A673 (cell line): Measurements from ENCODE around the gene SMARCD2. TPM values are rescaled to one million over a fixed set of nuclear protein-coding genes. Genes with fewer than 3 reads are reported as not detected.
"Not testable (repeated sequence)": the region's sequence is repeated elsewhere in the genome, so short reads cannot be mapped to it uniquely, and the experiment has no call there.

Experiments
- BruUV-seq: library from RNA; stranded (reverse); fragments of 400-500 nt; replicated peaks from 2 replicates; lab custom pipeline; 2021; lab: Mats Ljungman, UMichigan
- CTCF ChIA-PET: fragments of 300-600 bp; sonication (Branson Sonifier 250); formaldehyde crosslinking; loops from one replicate; lab custom pipeline; 2022; ENCODE audit warnings: antibody characterized with exemption; lab: Charles Lee
- POLR2A ChIA-PET: fragments of 300-600 bp; sonication (Branson Sonifier 250); formaldehyde crosslinking; loops from one replicate; lab custom pipeline; 2022; ENCODE audit warnings: antibody characterized with exemption; ENCODE audit not compliant: low non-redundant PET; lab: Charles Lee
- DNase-seq: peaks from one replicate; pipeline ENCODE4 v3.0.0-alpha.2; 2015; ENCODE audit warnings: low spot score
- H3K27ac ChIP-seq: fragments of 200-600 bp; sonication (generic); 2 replicates; pipeline ENCODE4 v1.5.1; 2016; ENCODE audit warnings: mixed run types, low read depth, mild to moderate bottlenecking, mixed read lengths, antibody characterized with exemption, low read length; ENCODE audit not compliant: poor library complexity, severe bottlenecking
- H3K27me3 ChIP-seq: fragments of 200-600 bp; sonication (generic); replicated peaks from 2 replicates; pipeline ENCODE4 v1.6.1; 2017; ENCODE audit warnings: mixed run types, low read depth, mild to moderate bottlenecking, mixed read lengths, antibody characterized with exemption, low read length; ENCODE audit not compliant: insufficient read depth, poor library complexity
- H3K36me3 ChIP-seq: fragments of 200-600 bp; sonication (generic); 2 replicates; pipeline ENCODE4 v1.6.1; 2016; ENCODE audit warnings: mixed run types, mild to moderate bottlenecking, mixed read lengths, antibody characterized with exemption, low read length; ENCODE audit not compliant: insufficient read depth, poor library complexity, severe bottlenecking
- H3K4me1 ChIP-seq: fragments of 200-600 bp; sonication (generic); 2 replicates; pipeline ENCODE4 v1.6.1; 2017; ENCODE audit warnings: mixed run types, mild to moderate bottlenecking, mixed read lengths, antibody characterized with exemption, low read length; ENCODE audit not compliant: insufficient read depth, poor library complexity, severe bottlenecking
- H3K4me3 ChIP-seq: fragments of 200-600 bp; sonication (generic); 2 replicates; pipeline ENCODE4 v1.5.1; 2016; ENCODE audit warnings: low read depth, mixed run types, mild to moderate bottlenecking, mixed read lengths, low read length; ENCODE audit not compliant: poor library complexity, severe bottlenecking
- H3K9me3 ChIP-seq: fragments of 200-600 bp; sonication (generic); 2 replicates; pipeline ENCODE4 v1.6.1; 2016; ENCODE audit warnings: mixed run types, low read depth, mild to moderate bottlenecking, mixed read lengths, antibody characterized with exemption, low read length; ENCODE audit not compliant: poor library complexity, severe bottlenecking
- intact Hi-C: fragments of 100-400 bp; cut with micrococcal nuclease; formaldehyde crosslinking; loops from one replicate; pipeline ENCODE4 v1.10.0; 2022; ENCODE audit not compliant: unreplicated experiment
- total RNA-seq: library from RNA; stranded (reverse); gene quantifications from 2 replicates; pipeline ENCODE4 v1.2.3, GENCODE V29; 2021
- TF ChIP-seq, protein P1 (sequence below): fragments of 300-800, 200-600 bp; sonication (generic); conservative IDR thresholded peaks from 2 replicates; pipeline ENCODE4 v1.5.1; 2017; ENCODE audit warnings: low read depth, mild to moderate bottlenecking, antibody characterized with exemption, low read length, moderate library complexity, mixed read lengths

The SMARCD2 gene
- total RNA-seq, 1 experiment from 2014 or later: 71.9 TPM

DNA sequence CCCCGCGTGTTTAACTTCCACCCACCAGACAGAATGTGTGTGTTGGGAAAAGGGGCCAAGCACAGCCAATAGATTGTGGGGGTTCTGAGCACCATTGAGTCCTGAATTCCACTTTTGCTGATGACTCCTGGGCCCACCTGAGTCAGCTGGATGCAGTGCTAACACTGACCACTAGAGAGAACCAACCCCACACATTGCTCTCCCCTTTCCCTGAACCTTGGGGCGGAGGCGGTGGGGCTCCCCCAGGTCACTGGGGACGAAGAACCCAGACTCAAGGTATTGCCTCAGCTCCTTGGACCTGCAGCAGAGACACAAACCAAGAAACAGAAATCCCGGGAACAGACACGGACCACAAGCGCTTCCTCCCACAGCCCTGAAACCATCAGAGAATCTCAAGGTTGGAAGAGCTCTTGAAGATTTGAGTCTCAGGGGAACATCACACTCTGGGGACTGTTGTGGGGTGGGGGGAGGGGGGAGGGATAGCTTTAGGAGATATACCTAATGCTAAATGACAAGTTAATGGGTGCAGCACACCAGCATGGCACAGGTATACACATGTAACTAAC, 31.7 kb upstream of the SMARCD2 start:
- H3K27ac ChIP-seq, POLR2A ChIA-PET, H3K9me3 ChIP-seq, H3K4me3 ChIP-seq, H3K36me3 ChIP-seq, H3K27me3 ChIP-seq, intact Hi-C loops, DNase-seq, H3K4me1 ChIP-seq, BruUV-seq: not testable (repeated sequence)
- CTCF ChIA-PET: interaction anchor here (0.6 kb wide), 1 partner anchor 8 kb away, joined by 3 read pairs; no protein-coding TSS in a partner anchor

DNA sequence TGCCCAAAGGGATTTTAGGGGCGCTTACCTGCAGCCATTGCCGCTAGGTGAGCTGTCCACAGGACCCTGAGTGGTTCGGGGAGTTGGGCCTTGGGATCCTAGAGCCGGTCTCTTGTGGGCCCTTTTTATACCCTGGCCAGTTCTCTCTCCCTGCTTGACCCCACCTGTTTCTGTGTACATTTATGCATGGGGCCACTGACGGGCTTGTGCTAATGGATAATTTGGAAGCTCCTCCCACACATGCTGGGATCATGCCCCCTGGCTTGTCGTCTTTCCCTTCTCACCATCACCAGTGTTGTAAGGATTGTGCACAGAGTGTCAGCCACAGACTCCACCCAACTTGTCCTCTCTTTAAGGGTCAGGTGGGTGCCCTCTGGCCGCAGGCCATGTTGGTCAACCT, 31.1 kb upstream of the SMARCD2 start, which contains the start of gene CSH2:
Gene CSH2, minus strand, starts transcription at position 101 of the 400 bp plus-strand sequence. Its CDS starts 63 bp downstream, at position 38.
- H3K9me3 ChIP-seq, H3K36me3 ChIP-seq, POLR2A ChIA-PET, intact Hi-C loops, H3K27ac ChIP-seq, BruUV-seq, CTCF ChIA-PET, H3K4me1 ChIP-seq, H3K4me3 ChIP-seq, DNase-seq, H3K27me3 ChIP-seq: not testable (repeated sequence)

- H3K27me3 ChIP-seq, BruUV-seq, CTCF ChIA-PET, POLR2A ChIA-PET, DNase-seq, H3K4me1 ChIP-seq, intact Hi-C loops, H3K9me3 ChIP-seq, H3K36me3 ChIP-seq, H3K27ac ChIP-seq, H3K4me3 ChIP-seq: not testable (repeated sequence)
These were observed 29.3 kb upstream of the SMARCD2 start for GRCh38 chr17:63871646-63872365.

DNA sequence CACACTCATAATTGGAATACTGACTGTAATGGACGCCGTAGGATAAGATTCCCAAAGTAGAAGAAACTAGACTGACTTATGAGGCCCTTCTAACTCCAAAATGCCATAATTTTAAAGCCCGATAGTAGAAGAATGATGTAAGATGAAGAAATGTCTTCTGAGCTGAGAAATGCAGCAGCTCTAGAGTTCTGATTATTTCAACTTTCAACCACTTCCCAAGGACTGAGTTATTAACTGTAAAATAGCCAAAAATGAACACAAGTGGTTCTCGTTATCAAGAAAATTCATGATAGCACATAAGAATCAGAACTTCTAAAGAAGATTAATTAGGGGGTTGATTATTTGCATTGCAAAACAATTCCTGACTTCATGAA, 27.8 kb upstream of the SMARCD2 start:
- DNase-seq, H3K9me3 ChIP-seq, H3K4me1 ChIP-seq, H3K36me3 ChIP-seq, H3K27ac ChIP-seq, intact Hi-C loops, POLR2A ChIA-PET, H3K27me3 ChIP-seq, BruUV-seq, H3K4me3 ChIP-seq: not testable (repeated sequence)
- CTCF ChIA-PET: interaction anchor here (0.6 to 0.7 kb wide), 2 partner anchors 10 to 445 kb away, joined by 3 to 5 read pairs; no protein-coding TSS in a partner anchor

- POLR2A ChIA-PET, H3K27ac ChIP-seq, intact Hi-C loops, H3K36me3 ChIP-seq, H3K4me3 ChIP-seq, H3K9me3 ChIP-seq, H3K27me3 ChIP-seq, DNase-seq, BruUV-seq, H3K4me1 ChIP-seq: not testable (repeated sequence)
- TF ChIP-seq, protein P1, sequence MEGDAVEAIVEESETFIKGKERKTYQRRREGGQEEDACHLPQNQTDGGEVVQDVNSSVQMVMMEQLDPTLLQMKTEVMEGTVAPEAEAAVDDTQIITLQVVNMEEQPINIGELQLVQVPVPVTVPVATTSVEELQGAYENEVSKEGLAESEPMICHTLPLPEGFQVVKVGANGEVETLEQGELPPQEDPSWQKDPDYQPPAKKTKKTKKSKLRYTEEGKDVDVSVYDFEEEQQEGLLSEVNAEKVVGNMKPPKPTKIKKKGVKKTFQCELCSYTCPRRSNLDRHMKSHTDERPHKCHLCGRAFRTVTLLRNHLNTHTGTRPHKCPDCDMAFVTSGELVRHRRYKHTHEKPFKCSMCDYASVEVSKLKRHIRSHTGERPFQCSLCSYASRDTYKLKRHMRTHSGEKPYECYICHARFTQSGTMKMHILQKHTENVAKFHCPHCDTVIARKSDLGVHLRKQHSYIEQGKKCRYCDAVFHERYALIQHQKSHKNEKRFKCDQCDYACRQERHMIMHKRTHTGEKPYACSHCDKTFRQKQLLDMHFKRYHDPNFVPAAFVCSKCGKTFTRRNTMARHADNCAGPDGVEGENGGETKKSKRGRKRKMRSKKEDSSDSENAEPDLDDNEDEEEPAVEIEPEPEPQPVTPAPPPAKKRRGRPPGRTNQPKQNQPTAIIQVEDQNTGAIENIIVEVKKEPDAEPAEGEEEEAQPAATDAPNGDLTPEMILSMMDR: peak; percentile 49
- CTCF ChIA-PET: interaction anchor here (0.6 to 0.7 kb wide), 2 partner anchors 10 to 444 kb away, joined by 3 to 5 read pairs; no protein-coding TSS in a partner anchor
These were observed 27.2 kb upstream of the SMARCD2 start for GRCh38 chr17:63869491-63870291.

GRCh38 chr17:63866625-63867024, 24.1 kb upstream of the SMARCD2 start:
- H3K4me3 ChIP-seq, H3K9me3 ChIP-seq, H3K27me3 ChIP-seq, POLR2A ChIA-PET, intact Hi-C loops, DNase-seq, H3K4me1 ChIP-seq, BruUV-seq, H3K36me3 ChIP-seq, H3K27ac ChIP-seq: not testable (repeated sequence)
- CTCF ChIA-PET: interaction anchor here (1.0 to 1.3 kb wide), 3 partner anchors 24 to 434 kb away, joined by 3 to 5 read pairs (median 3); partner anchors contain the start of gene SMARCD2
